Measurements from ENCODE around the gene NSMCE1.

- TF ChIP-seq CTCF (conservative IDR thresholded peaks at IDR 0.05; ENCODE audit: low read depth, low read length) (no peak), EZH2 (IDR thresholded peaks at IDR 0.05; ENCODE audit: borderline replicate concordance, low read depth, low read length, poor library complexity, severe bottlenecking) (no peak)
These were observed 34.0 kb downstream of the NSMCE1 start for GRCh38 chr16:27234603-27235002.

Data from A673 (cell line).